ENCODE results near the gene CHKB. TPM values are rescaled to one million over a fixed set of nuclear protein-coding genes. Genes with fewer than 3 reads are reported as not detected.

Gene CHKB
- total RNA-seq, 1 donor from 2014 or later = 31.4 TPM

DNA sequence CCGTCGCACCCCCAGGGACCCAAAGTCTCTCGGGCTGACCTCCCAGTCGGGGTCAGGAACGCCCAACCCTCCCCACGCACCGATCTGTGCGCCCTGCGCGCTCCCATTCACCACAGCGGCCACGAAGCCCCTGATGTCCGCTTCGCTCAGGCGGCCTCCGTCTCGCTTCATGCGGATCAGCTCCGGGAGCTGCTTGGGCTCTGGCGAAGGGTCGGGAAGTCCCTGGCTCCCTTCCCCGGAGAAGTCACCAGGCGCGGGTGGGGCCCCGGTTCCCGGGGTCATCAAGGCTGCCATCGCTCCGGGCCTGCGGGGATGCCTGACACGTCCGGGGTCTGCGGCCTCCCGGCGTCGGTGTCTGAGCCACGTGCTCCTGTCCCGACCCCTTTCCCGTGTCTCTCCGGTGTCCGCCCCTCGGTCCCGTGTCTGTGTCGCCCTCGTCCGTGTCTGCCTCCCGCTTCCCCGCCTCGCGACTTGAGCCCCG lies 53.2 kb downstream of the CHKB start:
- no peak for ATAC-seq

Other genes with a start within 250 kb of the CHKB start
- gene PPP6R2, start 239.5 kb downstream of the CHKB start, total RNA-seq = 29.3 TPM
- 55.0 TPM for gene SBF1, start 107.8 kb downstream of the CHKB start, total RNA-seq
- 11.7 TPM for gene ADM2, start 101.3 kb downstream of the CHKB start, total RNA-seq
- not detected for gene MIOX, start 96.0 kb downstream of the CHKB start, total RNA-seq
- 43.7 TPM for gene LMF2, start 75.1 kb downstream of the CHKB start, total RNA-seq
- 37.1 TPM for gene NCAPH2, start 74.6 kb downstream of the CHKB start, total RNA-seq
- gene SCO2, start 57.3 kb downstream of the CHKB start, total RNA-seq = 1.2 TPM
- gene TYMP, start 52.8 kb downstream of the CHKB start, total RNA-seq = 86.0 TPM
- 0.20 TPM for gene KLHDC7B, start 37.0 kb downstream of the CHKB start, total RNA-seq
- not detected for gene SYCE3, start 19.9 kb downstream of the CHKB start, total RNA-seq
- gene CPT1B, start 4.4 kb downstream of the CHKB start, total RNA-seq = 12.1 TPM
- gene MAPK8IP2, start 17.9 kb upstream of the CHKB start, total RNA-seq = 2.3 TPM
- 30.1 TPM for gene ARSA, start 45.3 kb upstream of the CHKB start, total RNA-seq
- 5.9 TPM for gene SHANK3, start 90.0 kb upstream of the CHKB start, total RNA-seq
- gene ACR, start 155.4 kb upstream of the CHKB start, total RNA-seq = 0.40 TPM
- gene RABL2B, start 200.8 kb upstream of the CHKB start, total RNA-seq = 11.8 TPM

All from esophagus mucosa (tissue), 1 donor.